Tibial nerve (tissue), 4 donors: ENCODE results near the gene HK2. TPM values are rescaled to one million over a fixed set of nuclear protein-coding genes. Genes with fewer than 3 reads are reported as not detected.
A peak's percentile ranks its signal among the peaks of the same experiment; 100 is the strongest.
"Not testable (repeated sequence)": the region's sequence is repeated elsewhere in the genome, so short reads cannot be mapped to it uniquely, and the experiment has no call there.

Experiments
- DNase-seq, 2 donors: peaks; one replicate each; pipeline ENCODE4 v3.0.0-alpha.2; 2019; ENCODE audit warnings: low spot score in 2 of 2
- H3K27ac ChIP-seq, 4 donors: fragments of 200-600 bp; sonication (generic) in 3 of 4; one replicate each; pipeline ENCODE4 v1.5.1; 2017 to 2019; ENCODE audit warnings: mild to moderate bottlenecking in 1 of 4
- H3K27me3 ChIP-seq, 2 donors: fragments of 200-600 bp; sonication (generic) in 1 of 2; one replicate each; pipeline versions ENCODE4 v1.5.1 to v1.6.0; 2017 to 2019
- H3K36me3 ChIP-seq, 3 donors: fragments of 200-600 bp; sonication (generic); one replicate each; pipeline ENCODE4 v1.5.1; 2018 to 2019
- H3K4me1 ChIP-seq, 4 donors: fragments of 200-600 bp; sonication (generic) in 3 of 4; one replicate each; pipeline ENCODE4 v1.5.1; 2017 to 2019
- H3K4me3 ChIP-seq, 4 donors: fragments of 200-600 bp; sonication (generic) in 3 of 4; one replicate each; pipeline ENCODE4 v1.5.1; 2017 to 2019; ENCODE audit warnings: mild to moderate bottlenecking in 1 of 4, moderate library complexity in 1 of 4
- H3K9me3 ChIP-seq, 4 donors: fragments of 200-600 bp; sonication (generic) in 3 of 4; one replicate each; pipeline ENCODE4 v1.5.1; 2017 to 2019
- CTCF ChIP-seq, 5 experiments: fragments of 200-600 bp in 3 of 5; fragments of 450-650 bp in 2 of 5; sonication (generic) in 3 of 5; IDR thresholded peaks; one replicate each; pipeline ENCODE4 v1.5.1; 2016 to 2019; ENCODE audit warnings: antibody characterized with exemption in 5 of 5, mild to moderate bottlenecking in 3 of 5, moderate library complexity in 2 of 5
- EP300 ChIP-seq, 2 donors: sonication (generic); formaldehyde crosslinking; IDR thresholded peaks; one replicate each; pipeline ENCODE4 v1.6.1; 2017; ENCODE audit warnings: antibody characterized with exemption in 2 of 2, mild to moderate bottlenecking in 1 of 2
- POLR2A ChIP-seq, 2 donors: fragments of 450-650 bp; IDR thresholded peaks; one replicate each; pipeline ENCODE4 v1.6.1; 2017; ENCODE audit warnings: antibody characterized with exemption in 2 of 2, mild to moderate bottlenecking in 2 of 2, moderate library complexity in 2 of 2
- whole genome bisulfite sequencing, 2 donors: methylation state at CpG; one replicate each; pipeline ENCODE4 v1.1.5; 2018; 5-methylcytosine and 5-hydroxymethylcytosine counted together
- total RNA-seq, 4 donors: library from RNA; depleted of rRNA; stranded (reverse); fragments of >200 nt; gene quantifications; one replicate each; pipeline ENCODE4 v1.1.0, GENCODE V29; 2016

HK2 gene
- total RNA-seq, 4 donors from 2014 or later: 6.5 to 13.4 (median 6.7) TPM

GRCh38 chr2:74902281-74902860, 68.4 kb downstream of the HK2 start:
- Histone ChIP-seq H3K27ac (peak overlapping the region in 1 of 4 donors; percentile 40), H3K4me3 (no peak overlapping the region), H3K27me3 (no peaks in the 10 kb centered on the region), H3K4me1 (no peaks in the 10 kb centered on the region), H3K36me3 (no peaks in the 10 kb centered on the region), H3K9me3 (no peaks in the 10 kb centered on the region)
- DNase-seq: no peak
- WGBS, 2 donors: 40 to 44% methylated on average over 3 of the region's 3 CpGs
- TF ChIP-seq EP300 (IDR thresholded peaks at IDR 0.05) (no peak), CTCF (IDR thresholded peaks at IDR 0.05) (no peak), POLR2A (IDR thresholded peaks at IDR 0.05) (no peak)

- 95 to 97% methylated on average over 5 of the region's 5 CpGs for WGBS, 2 donors
- H3K4me1 ChIP-seq: no peaks in the 10 kb centered on the region
- H3K36me3 ChIP-seq: no peaks in the 10 kb centered on the region
- no peak for TF ChIP-seq POLR2A (IDR thresholded peaks at IDR 0.05)
- TF ChIP-seq EP300 (IDR thresholded peaks at IDR 0.05): no peak
- TF ChIP-seq CTCF (IDR thresholded peaks at IDR 0.05): no peak
- no peak overlapping the region for H3K4me3 ChIP-seq
- no peak overlapping the region for H3K27ac ChIP-seq
- DNase-seq: no peak
- no peaks in the 10 kb centered on the region for H3K9me3 ChIP-seq
- peaks cover 0 to 14% of the 10 kb centered on the region in 2 donors for H3K27me3 ChIP-seq
These were observed 72.5 kb downstream of the HK2 start for GRCh38 chr2:74906395-74906794.

GRCh38 chr2:74907560-74907959, 73.6 kb downstream of the HK2 start:
- H3K4me3 ChIP-seq, H3K4me1 ChIP-seq, H3K36me3 ChIP-seq, H3K9me3 ChIP-seq, H3K27ac ChIP-seq, DNase-seq: not testable (repeated sequence)
- H3K27me3 ChIP-seq: peaks cover 0 to 14% of the 10 kb centered on the region in 2 donors
- 85 to 87% methylated on average over 5 of the region's 5 CpGs for WGBS, 2 donors

GRCh38 chr2:74908748-74909444, 75.0 kb downstream of the HK2 start:
- Histone ChIP-seq H3K36me3 (no peaks in the 10 kb centered on the region), H3K27me3 (peaks cover 0 to 14% of the 10 kb centered on the region in 2 donors), H3K9me3 (no peaks in the 10 kb centered on the region), H3K4me3 (no peak overlapping the region), H3K27ac (no peak overlapping the region), H3K4me1 (no peaks in the 10 kb centered on the region)
- TF ChIP-seq CTCF (IDR thresholded peaks at IDR 0.05) (no peak), EP300 (IDR thresholded peaks at IDR 0.05) (no peak)
- no peak for DNase-seq
- 38 to 39% methylated on average over 31 of the region's 31 CpGs for whole genome bisulfite sequencing, 2 donors

- 61 to 65% methylated on average over 1 of the region's 1 CpG for WGBS, 2 donors
- peaks cover 0 to 14% of the 10 kb centered on the region in 2 donors for H3K27me3 ChIP-seq
- TF ChIP-seq CTCF (IDR thresholded peaks at IDR 0.05): no peak
- TF ChIP-seq POLR2A (IDR thresholded peaks at IDR 0.05): no peak
- TF ChIP-seq EP300 (IDR thresholded peaks at IDR 0.05): no peak
- no peaks in the 10 kb centered on the region for H3K36me3 ChIP-seq
- no peak overlapping the region for H3K27ac ChIP-seq
- H3K9me3 ChIP-seq: no peaks in the 10 kb centered on the region
- no peaks in the 10 kb centered on the region for H3K4me1 ChIP-seq
- no peak for DNase-seq
- no peak overlapping the region for H3K4me3 ChIP-seq
These were observed 76.3 kb downstream of the HK2 start for GRCh38 chr2:74910245-74910644.
